Measurements from ENCODE around the gene SLC22A17. TPM values are rescaled to one million over a fixed set of nuclear protein-coding genes. Genes with fewer than 3 reads are reported as not detected.

SLC22A17 gene
- total and polyA plus RNA-seq, 2 of the 13 experiments (the other 11 are each of a cell fraction or from before 2014, with no cell fraction given): 0.95 to 1.1 TPM

DNA sequence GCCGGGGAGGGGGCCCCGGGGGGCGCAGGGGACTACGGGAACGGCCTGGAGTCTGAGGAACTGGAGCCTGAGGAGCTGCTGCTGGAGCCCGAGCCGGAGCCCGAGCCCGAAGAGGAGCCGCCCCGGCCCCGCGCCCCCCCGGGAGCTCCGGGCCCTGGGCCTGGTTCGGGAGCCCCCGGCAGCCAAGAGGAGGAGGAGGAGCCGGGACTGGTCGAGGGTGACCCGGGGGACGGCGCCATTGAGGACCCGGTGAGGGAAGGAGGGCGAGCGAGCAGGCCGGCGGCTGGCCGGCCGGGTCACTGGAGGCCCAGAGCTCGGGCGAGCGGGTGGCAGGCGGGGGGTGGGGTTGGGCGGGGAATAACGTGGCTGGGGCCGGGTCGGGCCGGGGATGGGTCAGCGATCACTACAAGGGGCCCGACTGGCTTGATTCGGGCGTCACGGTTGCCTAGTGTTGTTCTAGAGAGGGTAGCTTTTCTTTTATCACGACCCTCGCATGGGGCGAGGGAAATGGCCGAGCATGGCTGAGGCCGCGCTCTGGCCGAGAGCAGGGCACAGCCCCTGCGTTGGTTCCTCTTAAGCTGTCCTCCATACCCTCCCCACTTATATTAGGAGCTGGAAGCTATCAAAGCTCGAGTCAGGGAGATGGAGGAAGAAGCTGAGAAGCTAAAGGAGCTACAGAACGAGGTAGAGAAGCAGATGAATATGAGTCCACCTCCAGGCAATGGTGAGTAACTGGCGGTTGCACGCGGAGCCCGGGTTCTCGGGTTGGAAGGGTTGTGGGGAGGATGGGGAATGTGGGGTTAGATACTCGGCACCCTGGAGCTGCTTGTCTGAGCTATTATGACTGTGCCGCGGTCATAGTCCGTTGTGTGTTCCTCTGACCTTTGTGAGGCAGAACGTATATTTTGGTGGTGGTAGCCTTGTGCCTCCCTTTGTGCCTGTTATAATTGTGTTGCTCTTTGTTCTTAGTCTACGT, 30.8 kb downstream of the SLC22A17 start (continued):
- TF ChIP-seq ZNF879 (CRISPR knock-in tag; IDR thresholded peaks at IDR 0.05) (no peak), RARG (CRISPR knock-in tag; IDR thresholded peaks at IDR 0.05; ENCODE audit: low read depth) (no peak; the same call in 1 of the 2 replicates), MAFF (IDR thresholded peaks at IDR 0.05; ENCODE audit: low read depth, low read length) (no peak), ZMYM3 (CRISPR knock-in tag; IDR thresholded peaks at IDR 0.05) (peak; percentile 48), ZNF136 (CRISPR knock-in tag; IDR thresholded peaks at IDR 0.05; ENCODE audit: low read depth) (0 out of 2 replicates have a peak, but pooled peaks have one; percentile 50), MXI1 (IDR thresholded peaks at IDR 0.05; ENCODE audit: borderline replicate concordance, low read depth, low read length) (no peak), ZHX1 (CRISPR knock-in tag; IDR thresholded peaks at IDR 0.05; ENCODE audit: low read depth) (0 out of 2 replicates have a peak, but pooled peaks have one; percentile 25), ATAD3A (CRISPR knock-in tag; IDR thresholded peaks at IDR 0.05) (peak; percentile 79; the same call in 1 of the 2 replicates), SRSF1 (optimal IDR thresholded peaks at IDR 0.05; ENCODE audit: low read depth, low read length) (no peak), ZNF549 (CRISPR knock-in tag; IDR thresholded peaks at IDR 0.05) (peak; percentile 83; the same call in 1 of the 2 replicates), POGK (CRISPR knock-in tag; conservative IDR thresholded peaks at IDR 0.05) (no peak), NBN (conservative IDR thresholded peaks at IDR 0.05) (no peak), REL (CRISPR knock-in tag; conservative IDR thresholded peaks at IDR 0.05) (no peak; the same call in 1 of the 2 replicates), POGZ (CRISPR knock-in tag; IDR thresholded peaks at IDR 0.05) (no peak), ZNF441 (CRISPR knock-in tag; IDR thresholded peaks at IDR 0.05; ENCODE audit: borderline replicate concordance) (peak; percentile 54; the same call in 1 of the 2 replicates), ZNF510 (CRISPR knock-in tag; IDR thresholded peaks at IDR 0.05; ENCODE audit: low read depth) (no peak; the same call in 1 of the 2 replicates), FOXO1 (CRISPR knock-in tag; IDR thresholded peaks at IDR 0.05) (no peak), SP4 (CRISPR knock-in tag; IDR thresholded peaks at IDR 0.05) (no peak), ZBTB1 (CRISPR knock-in tag; IDR thresholded peaks at IDR 0.05; ENCODE audit: borderline replicate concordance) (peak; percentile 84; the same call in 1 of the 2 replicates), ZNF207 (IDR thresholded peaks at IDR 0.05; ENCODE audit: borderline replicate concordance) (no peak)
- TF ChIP-seq, protein P1, sequence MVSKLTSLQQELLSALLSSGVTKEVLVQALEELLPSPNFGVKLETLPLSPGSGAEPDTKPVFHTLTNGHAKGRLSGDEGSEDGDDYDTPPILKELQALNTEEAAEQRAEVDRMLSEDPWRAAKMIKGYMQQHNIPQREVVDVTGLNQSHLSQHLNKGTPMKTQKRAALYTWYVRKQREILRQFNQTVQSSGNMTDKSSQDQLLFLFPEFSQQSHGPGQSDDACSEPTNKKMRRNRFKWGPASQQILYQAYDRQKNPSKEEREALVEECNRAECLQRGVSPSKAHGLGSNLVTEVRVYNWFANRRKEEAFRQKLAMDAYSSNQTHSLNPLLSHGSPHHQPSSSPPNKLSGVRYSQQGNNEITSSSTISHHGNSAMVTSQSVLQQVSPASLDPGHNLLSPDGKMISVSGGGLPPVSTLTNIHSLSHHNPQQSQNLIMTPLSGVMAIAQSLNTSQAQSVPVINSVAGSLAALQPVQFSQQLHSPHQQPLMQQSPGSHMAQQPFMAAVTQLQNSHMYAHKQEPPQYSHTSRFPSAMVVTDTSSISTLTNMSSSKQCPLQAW (CRISPR knock-in tag; IDR thresholded peaks at IDR 0.05): peak; percentile 70
